ENCODE measurements around the gene TRAF3.

The TRAF3 gene

GRCh38 chr14:102911541-102911951, 134.3 kb downstream of the TRAF3 start:
- no CpG with 5 or more reads among the region's 19 CpGs for WGBS (ENCODE audit: extremely low coverage, insufficient coverage, low lambda C conversion rate)
- no peak for DNase-seq
- no peak overlapping the region for H2BK15ac ChIP-seq (replicated peaks; ENCODE audit: low read depth)

GRCh38 chr14:102911991-102912761, 134.9 kb downstream of the TRAF3 start:
- no peak for DNase-seq
- H3K4me2 ChIP-seq (ENCODE audit: low read length) = no peak overlapping the region
- no peak overlapping the region for H2BK15ac ChIP-seq (replicated peaks; ENCODE audit: low read depth)
- H3K79me2 ChIP-seq (ENCODE audit: control insufficient read depth, insufficient read depth, low read length) = no peaks in the 10 kb centered on the region
- no peak overlapping the region for H3K27ac ChIP-seq (ENCODE audit: low read depth, low read length)
- H3K4me3 ChIP-seq (ENCODE audit: low read length) = no peak overlapping the region
- no CpG with 5 or more reads among the region's 21 CpGs for WGBS (ENCODE audit: extremely low coverage, insufficient coverage, low lambda C conversion rate)
- no peak overlapping the region for H2AK5ac ChIP-seq (ENCODE audit: low read length)
- no peak overlapping the region for H4K8ac ChIP-seq (ENCODE audit: low read depth, low read length)
- no peak overlapping the region for H2BK5ac ChIP-seq (ENCODE audit: low read length)
- H3K36me3 ChIP-seq (ENCODE audit: control insufficient read depth, insufficient read depth, low read length) = no peaks in the 10 kb centered on the region
- no peak overlapping the region for H3K56ac ChIP-seq (ENCODE audit: low read length)
- no peak overlapping the region for H3K18ac ChIP-seq (ENCODE audit: low read length)
- H3K9ac ChIP-seq (ENCODE audit: low read length) = no peak overlapping the region
- no peak overlapping the region for H3K23ac ChIP-seq (ENCODE audit: low read length)
- H3K4ac ChIP-seq (ENCODE audit: low read depth, low read length) = no peak overlapping the region
- no peaks in the 10 kb centered on the region for H3K79me1 ChIP-seq (ENCODE audit: low read length)
- H2BK120ac ChIP-seq (ENCODE audit: low read depth, low read length) = no peak overlapping the region
- no peak overlapping the region for H4K5ac ChIP-seq (ENCODE audit: low read length)
- H3K27me3 ChIP-seq (ENCODE audit: insufficient read depth, low read length, poor library complexity) = no peaks in the 10 kb centered on the region
- H3K4me1 ChIP-seq (ENCODE audit: control insufficient read depth, low read depth, low read length) = no peaks in the 10 kb centered on the region

More at GRCh38 chr14:102911541-102911951, 134.3 kb downstream of the TRAF3 start:
- Histone ChIP-seq H3K36me3 (ENCODE audit: control insufficient read depth, insufficient read depth, low read length) (no peaks in the 10 kb centered on the region), H3K27ac (ENCODE audit: low read depth, low read length) (no peak overlapping the region), H2BK5ac (ENCODE audit: low read length) (no peak overlapping the region), H3K18ac (ENCODE audit: low read length) (no peak overlapping the region), H2BK120ac (ENCODE audit: low read depth, low read length) (no peak overlapping the region), H3K23ac (ENCODE audit: low read length) (no peak overlapping the region), H3K4me2 (ENCODE audit: low read length) (no peak overlapping the region), H3K4me1 (ENCODE audit: control insufficient read depth, low read depth, low read length) (no peaks in the 10 kb centered on the region), H3K56ac (ENCODE audit: low read length) (no peak overlapping the region), H3K4ac (ENCODE audit: low read depth, low read length) (no peak overlapping the region), H3K79me2 (ENCODE audit: control insufficient read depth, insufficient read depth, low read length) (no peaks in the 10 kb centered on the region), H4K8ac (ENCODE audit: low read depth, low read length) (no peak overlapping the region), H3K27me3 (ENCODE audit: insufficient read depth, low read length, poor library complexity) (no peaks in the 10 kb centered on the region), H3K9ac (ENCODE audit: low read length) (no peak overlapping the region), H2AK5ac (ENCODE audit: low read length) (no peak overlapping the region), H3K79me1 (ENCODE audit: low read length) (no peaks in the 10 kb centered on the region), H4K5ac (ENCODE audit: low read length) (no peak overlapping the region), H3K4me3 (ENCODE audit: low read length) (no peak overlapping the region)

GRCh38 chr14:102913341-102914211, 136.3 kb downstream of the TRAF3 start:
- Histone ChIP-seq H3K4me3 (ENCODE audit: low read length) (no peak overlapping the region), H2BK15ac (replicated peaks; ENCODE audit: low read depth) (no peak overlapping the region)
- whole genome bisulfite sequencing (ENCODE audit: extremely low coverage, insufficient coverage, low lambda C conversion rate) = no CpG with 5 or more reads among the region's 28 CpGs

GRCh38 chr14:102914474-102915291, 137.4 kb downstream of the TRAF3 start:
- DNase-seq = no peak
- Histone ChIP-seq H2AK5ac (ENCODE audit: low read length) (no peak overlapping the region), H3K36me3 (ENCODE audit: control insufficient read depth, insufficient read depth, low read length) (no peaks in the 10 kb centered on the region), H3K4me3 (ENCODE audit: low read length) (no peak overlapping the region), H3K27me3 (ENCODE audit: insufficient read depth, low read length, poor library complexity) (no peaks in the 10 kb centered on the region), H3K23ac (ENCODE audit: low read length) (no peak overlapping the region), H2BK15ac (replicated peaks; ENCODE audit: low read depth) (no peak overlapping the region), H3K79me1 (ENCODE audit: low read length) (no peaks in the 10 kb centered on the region), H2BK120ac (ENCODE audit: low read depth, low read length) (no peak overlapping the region), H3K56ac (ENCODE audit: low read length) (no peak overlapping the region), H3K4me1 (ENCODE audit: control insufficient read depth, low read depth, low read length) (no peaks in the 10 kb centered on the region), H4K5ac (ENCODE audit: low read length) (no peak overlapping the region), H2BK5ac (ENCODE audit: low read length) (no peak overlapping the region), H3K18ac (ENCODE audit: low read length) (no peak overlapping the region), H3K9ac (ENCODE audit: low read length) (no peak overlapping the region), H4K8ac (ENCODE audit: low read depth, low read length) (no peak overlapping the region), H3K27ac (ENCODE audit: low read depth, low read length) (no peak overlapping the region), H3K4me2 (ENCODE audit: low read length) (no peak overlapping the region), H3K4ac (ENCODE audit: low read depth, low read length) (no peak overlapping the region), H3K79me2 (ENCODE audit: control insufficient read depth, insufficient read depth, low read length) (no peaks in the 10 kb centered on the region)
- no CpG with 5 or more reads among the region's 26 CpGs for WGBS (ENCODE audit: extremely low coverage, insufficient coverage, low lambda C conversion rate)

More at GRCh38 chr14:102913341-102914211, 136.3 kb downstream of the TRAF3 start:
- H3K36me3 ChIP-seq (ENCODE audit: control insufficient read depth, insufficient read depth, low read length) = no peaks in the 10 kb centered on the region
- no peak overlapping the region for H3K23ac ChIP-seq (ENCODE audit: low read length)
- H3K18ac ChIP-seq (ENCODE audit: low read length) = no peak overlapping the region
- H2AK5ac ChIP-seq (ENCODE audit: low read length) = no peak overlapping the region
- H3K4ac ChIP-seq (ENCODE audit: low read depth, low read length) = no peak overlapping the region
- no peak overlapping the region for H3K27ac ChIP-seq (ENCODE audit: low read depth, low read length)
- H4K5ac ChIP-seq (ENCODE audit: low read length) = no peak overlapping the region
- no peaks in the 10 kb centered on the region for H3K27me3 ChIP-seq (ENCODE audit: insufficient read depth, low read length, poor library complexity)
- H3K79me1 ChIP-seq (ENCODE audit: low read length) = no peaks in the 10 kb centered on the region
- no peak for DNase-seq
- H3K56ac ChIP-seq (ENCODE audit: low read length) = no peak overlapping the region
- H3K79me2 ChIP-seq (ENCODE audit: control insufficient read depth, insufficient read depth, low read length) = no peaks in the 10 kb centered on the region
- no peak overlapping the region for H4K8ac ChIP-seq (ENCODE audit: low read depth, low read length)
- no peak overlapping the region for H3K9ac ChIP-seq (ENCODE audit: low read length)
- no peaks in the 10 kb centered on the region for H3K4me1 ChIP-seq (ENCODE audit: control insufficient read depth, low read depth, low read length)
- no peak overlapping the region for H2BK5ac ChIP-seq (ENCODE audit: low read length)
- H3K4me2 ChIP-seq (ENCODE audit: low read length) = no peak overlapping the region
- H2BK120ac ChIP-seq (ENCODE audit: low read depth, low read length) = no peak overlapping the region

GRCh38 chr14:102915292-102916110, 138.3 kb downstream of the TRAF3 start:
- no peak overlapping the region for H2BK15ac ChIP-seq (replicated peaks; ENCODE audit: low read depth)
- no peaks in the 10 kb centered on the region for H3K79me1 ChIP-seq (ENCODE audit: low read length)
- no peaks in the 10 kb centered on the region for H3K27me3 ChIP-seq (ENCODE audit: insufficient read depth, low read length, poor library complexity)
- no peak overlapping the region for H3K18ac ChIP-seq (ENCODE audit: low read length)
- H3K23ac ChIP-seq (ENCODE audit: low read length) = no peak overlapping the region
- no peak overlapping the region for H3K9ac ChIP-seq (ENCODE audit: low read length)
- no peak overlapping the region for H3K27ac ChIP-seq (ENCODE audit: low read depth, low read length)
- WGBS (ENCODE audit: extremely low coverage, insufficient coverage, low lambda C conversion rate) = no CpG with 5 or more reads among the region's 19 CpGs
- no peak overlapping the region for H2BK5ac ChIP-seq (ENCODE audit: low read length)
- H3K4me3 ChIP-seq (ENCODE audit: low read length) = no peak overlapping the region
- H2AK5ac ChIP-seq (ENCODE audit: low read length) = no peak overlapping the region
- no peak for DNase-seq
- H2BK120ac ChIP-seq (ENCODE audit: low read depth, low read length) = no peak overlapping the region
- H3K4me1 ChIP-seq (ENCODE audit: control insufficient read depth, low read depth, low read length) = no peaks in the 10 kb centered on the region
- no peak overlapping the region for H4K5ac ChIP-seq (ENCODE audit: low read length)
- no peak overlapping the region for H3K4ac ChIP-seq (ENCODE audit: low read depth, low read length)
- no peaks in the 10 kb centered on the region for H3K36me3 ChIP-seq (ENCODE audit: control insufficient read depth, insufficient read depth, low read length)
- H3K56ac ChIP-seq (ENCODE audit: low read length) = no peak overlapping the region
- H3K4me2 ChIP-seq (ENCODE audit: low read length) = no peak overlapping the region
- no peak overlapping the region for H4K8ac ChIP-seq (ENCODE audit: low read depth, low read length)
- no peaks in the 10 kb centered on the region for H3K79me2 ChIP-seq (ENCODE audit: control insufficient read depth, insufficient read depth, low read length)
